ENCODE data around the gene TRAK1.
A peak's percentile ranks its signal among the peaks of the same experiment; 100 is the strongest.

TRAK1 gene

GRCh38 chr3:42204867-42205599, 113.9 kb downstream of the TRAK1 start:
- Mint-ChIP-seq H3K4me1 (no peaks in the 10 kb centered on the region), H3K4me3 (no peak overlapping the region), H3K27ac (peak overlapping the region; percentile 9), H3K9me3 (no peaks in the 10 kb centered on the region), H3K36me3 (peaks cover 41% of the 10 kb centered on the region)
- DNase-seq (ENCODE audit: low spot score in 2 of 2), result no peak
- no peak for ATAC-seq

- ATAC-seq (no peak), DNase-seq (ENCODE audit: low spot score in 2 of 2) (no peak)
- Mint-ChIP-seq H3K4me3 (no peak overlapping the region), H3K36me3 (peaks cover 37% of the 10 kb centered on the region), H3K27ac (peak overlapping the region; percentile 9), H3K9me3 (no peaks in the 10 kb centered on the region), H3K4me1 (no peaks in the 10 kb centered on the region)
Observed at GRCh38 chr3:42205800-42206514, 114.8 kb downstream of the TRAK1 start.

- Mint-ChIP-seq H3K27ac (peak overlapping the region; percentile 0), H3K4me3 (no peak overlapping the region), H3K9me3 (no peaks in the 10 kb centered on the region), H3K36me3 (peaks cover 23% of the 10 kb centered on the region), H3K4me1 (peaks cover 19% of the 10 kb centered on the region)
- no peak for DNase-seq (ENCODE audit: low spot score in 2 of 2)
- no peak for ATAC-seq
Observed at GRCh38 chr3:42209917-42210316, 118.8 kb downstream of the TRAK1 start.

DNA sequence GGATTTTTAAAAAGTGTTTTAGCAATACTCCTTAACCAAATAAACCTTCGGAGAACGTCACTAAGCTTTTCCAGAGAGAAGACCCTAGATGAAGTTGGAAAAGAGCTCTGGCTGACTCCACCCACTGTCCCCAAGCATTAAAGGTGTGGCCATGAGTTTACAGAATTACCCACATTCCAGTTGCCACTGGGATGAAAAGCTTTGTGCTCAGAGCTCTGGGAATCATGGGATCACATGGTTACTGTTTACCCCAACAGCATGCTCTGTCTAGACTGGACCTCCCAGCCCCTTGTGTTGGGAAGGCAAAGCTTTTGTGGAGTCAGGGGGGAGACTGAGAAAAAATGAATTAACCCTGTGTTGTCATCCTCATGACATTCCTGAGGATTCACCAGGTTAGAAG, 119.6 kb downstream of the TRAK1 start:
- no peak for ATAC-seq
- DNase-seq (ENCODE audit: low spot score in 2 of 2), result no peak
- Mint-ChIP-seq H3K9me3 (no peaks in the 10 kb centered on the region), H3K36me3 (peaks cover 23% of the 10 kb centered on the region), H3K4me3 (no peak overlapping the region), H3K27ac (peak overlapping the region; percentile 10), H3K4me1 (peaks cover 21% of the 10 kb centered on the region)

GRCh38 chr3:42213417-42213816, 122.3 kb downstream of the TRAK1 start:
- peak overlapping the region; percentile 39 for H3K27ac Mint-ChIP-seq
- ATAC-seq, result peak; percentile 49

DNA sequence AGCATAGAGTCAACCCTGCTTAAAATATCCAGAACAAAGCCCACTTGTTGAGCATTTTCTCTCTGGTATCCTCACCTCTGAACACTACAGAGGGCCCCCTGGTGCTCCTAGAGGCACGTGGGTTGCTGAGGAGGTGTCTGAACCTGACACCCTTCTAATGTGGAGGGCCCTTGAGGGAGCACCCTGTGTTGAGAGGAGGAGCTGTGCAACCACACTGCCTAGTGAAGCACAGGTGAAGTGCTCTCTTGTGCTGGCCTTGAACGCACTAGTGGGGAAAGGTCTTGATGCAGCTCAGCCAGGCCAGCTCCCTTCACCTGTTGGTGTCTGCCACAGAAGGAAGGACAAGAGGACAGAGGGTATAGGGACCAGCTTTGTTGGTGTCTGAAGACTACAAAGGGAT, 122.9 kb downstream of the TRAK1 start:
- ATAC-seq (peak; percentile 33), DNase-seq (ENCODE audit: low spot score in 2 of 2) (no peak)
- H3K9me3 Mint-ChIP-seq, result no peaks in the 10 kb centered on the region
- no peak overlapping the region for H3K4me3 Mint-ChIP-seq
- peaks cover 27% of the 10 kb centered on the region for H3K36me3 Mint-ChIP-seq
- peak overlapping the region; percentile 39 for H3K27ac Mint-ChIP-seq
- H3K4me1 Mint-ChIP-seq, result peaks cover 44% of the 10 kb centered on the region

More at GRCh38 chr3:42213417-42213816, 122.3 kb downstream of the TRAK1 start:
- no peak for DNase-seq (ENCODE audit: low spot score in 2 of 2)
- H3K4me3 Mint-ChIP-seq, result no peak overlapping the region
- peaks cover 30% of the 10 kb centered on the region for H3K36me3 Mint-ChIP-seq
- no peaks in the 10 kb centered on the region for H3K9me3 Mint-ChIP-seq
- H3K4me1 Mint-ChIP-seq, result peaks cover 44% of the 10 kb centered on the region

DNA sequence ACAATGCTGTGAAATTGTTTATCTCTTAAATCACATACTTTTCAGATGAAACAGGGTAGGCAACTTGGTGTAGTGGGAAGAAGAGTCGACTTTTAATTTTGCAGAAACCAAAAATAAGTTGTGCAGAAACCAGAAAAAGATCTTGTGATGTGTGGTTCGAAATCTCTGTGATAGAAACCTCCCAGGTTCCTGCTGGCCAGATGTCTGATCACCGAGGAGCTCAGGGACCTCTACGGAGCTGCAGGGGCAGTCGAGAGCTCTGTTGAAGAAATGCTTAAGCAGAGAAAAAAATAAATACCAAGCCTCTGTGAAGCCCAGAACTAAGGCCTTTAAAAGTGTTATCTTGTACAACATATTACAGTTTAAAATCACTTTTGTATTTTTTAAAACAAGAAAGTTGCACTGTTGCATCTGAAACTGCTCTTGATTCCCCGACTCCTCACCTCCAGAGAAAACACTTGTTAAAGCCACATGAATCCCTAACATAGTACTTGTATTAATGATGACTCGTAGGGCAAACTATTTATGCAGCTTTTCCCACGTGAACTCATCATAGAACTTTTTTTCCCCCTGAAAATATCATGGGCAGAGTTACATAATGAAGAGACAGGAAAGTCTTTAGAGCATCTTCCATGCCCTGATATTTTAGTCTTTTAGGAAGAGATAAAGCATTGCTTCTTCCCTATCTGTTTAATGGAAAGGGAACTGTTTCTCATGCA, 123.6 kb downstream of the TRAK1 start:
- no peak for DNase-seq (ENCODE audit: low spot score in 2 of 2)
- ATAC-seq, result no peak
- peaks cover 44% of the 10 kb centered on the region for H3K4me1 Mint-ChIP-seq
- peak overlapping the region; percentile 72 for H3K27ac Mint-ChIP-seq
- H3K9me3 Mint-ChIP-seq, result no peaks in the 10 kb centered on the region
- peaks cover 31% of the 10 kb centered on the region for H3K36me3 Mint-ChIP-seq
- H3K4me3 Mint-ChIP-seq, result no peak overlapping the region

DNA sequence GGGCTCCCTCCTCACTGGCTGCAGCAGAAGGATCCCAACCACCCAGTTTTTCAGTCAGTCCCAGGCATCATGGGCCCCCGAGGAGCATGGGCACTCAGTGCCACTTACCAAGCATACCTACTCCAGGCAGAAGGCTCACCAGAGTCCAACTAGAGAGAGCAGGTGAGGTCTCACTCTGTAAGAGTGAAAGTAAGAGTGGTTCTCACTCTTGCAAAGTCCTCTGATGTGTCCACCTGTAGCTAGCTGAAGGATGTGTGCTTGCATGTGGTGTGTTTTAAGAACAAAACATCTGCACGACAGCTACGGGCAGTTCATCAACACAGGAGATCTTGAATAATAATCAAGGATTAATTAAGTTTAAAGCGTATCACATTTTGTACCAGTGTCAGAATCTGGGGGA, 125.1 kb downstream of the TRAK1 start:
- Mint-ChIP-seq H3K9me3 (no peaks in the 10 kb centered on the region), H3K36me3 (peaks cover 37% of the 10 kb centered on the region), H3K4me3 (no peak overlapping the region), H3K27ac (peak overlapping the region; percentile 83), H3K4me1 (peaks cover 44% of the 10 kb centered on the region)
- ATAC-seq (peak; percentile 42), DNase-seq (ENCODE audit: low spot score in 2 of 2) (no peak)

GRCh38 chr3:42216931-42217333, 125.8 kb downstream of the TRAK1 start:
- peak; percentile 52 for ATAC-seq
- Mint-ChIP-seq H3K4me3 (peak overlapping the region; percentile 40), H3K4me1 (peaks cover 44% of the 10 kb centered on the region)

GRCh38 chr3:42220436-42221121, 129.4 kb downstream of the TRAK1 start:
- Mint-ChIP-seq H3K27ac (no peak overlapping the region), H3K4me3 (no peak overlapping the region), H3K36me3 (peaks cover 52% of the 10 kb centered on the region), H3K4me1 (peaks cover 23% of the 10 kb centered on the region), H3K9me3 (no peaks in the 10 kb centered on the region)
- DNase-seq (ENCODE audit: low spot score in 2 of 2) (no peak), ATAC-seq (no peak)

More at GRCh38 chr3:42216931-42217333, 125.8 kb downstream of the TRAK1 start:
- peaks cover 34% of the 10 kb centered on the region for H3K36me3 Mint-ChIP-seq
- no peak for DNase-seq (ENCODE audit: low spot score in 2 of 2)
- H3K9me3 Mint-ChIP-seq, result no peaks in the 10 kb centered on the region
- peak overlapping the region; percentile 83 for H3K27ac Mint-ChIP-seq

GRCh38 chr3:42222942-42223693, 132.0 kb downstream of the TRAK1 start:
- ATAC-seq, result no peak
- Mint-ChIP-seq H3K27ac (no peak overlapping the region), H3K36me3 (peaks cover 48% of the 10 kb centered on the region), H3K4me3 (no peak overlapping the region), H3K9me3 (no peaks in the 10 kb centered on the region), H3K4me1 (peaks cover under 1% of the 10 kb centered on the region)
- no peak for DNase-seq (ENCODE audit: low spot score in 2 of 2)

- ATAC-seq (no peak), DNase-seq (ENCODE audit: low spot score in 2 of 2) (no peak)
- H3K36me3 Mint-ChIP-seq, result peaks cover 48% of the 10 kb centered on the region
- peak overlapping the region; percentile 23 for H3K27ac Mint-ChIP-seq
- no peaks in the 10 kb centered on the region for H3K4me1 Mint-ChIP-seq
- H3K9me3 Mint-ChIP-seq, result no peaks in the 10 kb centered on the region
- H3K4me3 Mint-ChIP-seq, result no peak overlapping the region
Observed at GRCh38 chr3:42224178-42224577, 133.0 kb downstream of the TRAK1 start.

- no peak for ATAC-seq
- H3K27ac Mint-ChIP-seq, result peak overlapping the region; percentile 23
- no peaks in the 10 kb centered on the region for H3K4me1 Mint-ChIP-seq
- no peak for DNase-seq (ENCODE audit: low spot score in 2 of 2)
- no peak overlapping the region for H3K4me3 Mint-ChIP-seq
- H3K9me3 Mint-ChIP-seq, result no peaks in the 10 kb centered on the region
- peaks cover 43% of the 10 kb centered on the region for H3K36me3 Mint-ChIP-seq
Observed at GRCh38 chr3:42224658-42225421, 133.7 kb downstream of the TRAK1 start.
